HG02981 (cell line): ENCODE measurements around the gene TNS1.

ENCODE experiments used
- ATAC-seq: cut with Tn5 transposase; IDR thresholded peaks from one replicate; pipeline ENCODE4 v1.9.1; 2021; ENCODE audit warnings: mild to moderate bottlenecking, moderate library complexity; ENCODE audit not compliant: unreplicated experiment

The TNS1 gene

GRCh38 chr2:217999595-217999959 lies 3.2 kb downstream of the TNS1 start:
- ATAC-seq: no peak

GRCh38 chr2:217998926-217999594 lies 3.7 kb downstream of the TNS1 start:
- no peak for ATAC-seq

GRCh38 chr2:217997510-217997909 lies 5.3 kb downstream of the TNS1 start:
- no peak for ATAC-seq

GRCh38 chr2:217996361-217996760 lies 6.4 kb downstream of the TNS1 start:
- ATAC-seq: no peak

GRCh38 chr2:217995731-217996231 lies 7.0 kb downstream of the TNS1 start:
- ATAC-seq: no peak

GRCh38 chr2:217994776-217995274 lies 8.0 kb downstream of the TNS1 start:
- ATAC-seq: no peak

GRCh38 chr2:217993817-217994463 lies 8.9 kb downstream of the TNS1 start:
- no peak for ATAC-seq

- ATAC-seq: no peak
Measured at GRCh38 chr2:217993138-217993537, 9.7 kb downstream of the TNS1 start.

- no peak for ATAC-seq
Measured at GRCh38 chr2:217992061-217992460, 10.7 kb downstream of the TNS1 start.

- ATAC-seq: no peak
Measured at GRCh38 chr2:217990791-217991465, 11.9 kb downstream of the TNS1 start.

GRCh38 chr2:217990389-217990788 lies 12.4 kb downstream of the TNS1 start:
- ATAC-seq: no peak

- ATAC-seq: no peak
Measured at GRCh38 chr2:217989221-217989948, 13.4 kb downstream of the TNS1 start.

- ATAC-seq: no peak
Measured at GRCh38 chr2:217988840-217989204, 14.0 kb downstream of the TNS1 start.

GRCh38 chr2:217988014-217988839 lies 14.6 kb downstream of the TNS1 start:
- no peak for ATAC-seq

- no peak for ATAC-seq
Measured at GRCh38 chr2:217987391-217987790, 15.4 kb downstream of the TNS1 start.

GRCh38 chr2:217986256-217986961 lies 16.4 kb downstream of the TNS1 start:
- ATAC-seq: no peak

- no peak for ATAC-seq
Measured at GRCh38 chr2:217983276-217984233, 19.2 kb downstream of the TNS1 start.

- ATAC-seq: no peak
Measured at GRCh38 chr2:217981971-217982370, 20.8 kb downstream of the TNS1 start.
